Stomach (tissue), 4 donors: ENCODE data around the gene HAVCR1.

Experiments
- CTCF ChIP-seq, 7 experiments: fragments of 450-650 bp in 4 of 7; fragments of 200-600 bp in 3 of 7; sonication (generic) in 3 of 7; IDR thresholded peaks; one replicate each; pipeline ENCODE4 v1.5.1; 2016 to 2019; ENCODE audit warnings: antibody characterized with exemption in 7 of 7, control low read depth in 2 of 7, mild to moderate bottlenecking in 1 of 7
- POLR2A ChIP-seq, 4 donors: fragments of 450-650 bp; IDR thresholded peaks; one replicate each; pipeline ENCODE4 v1.6.1; 2016; ENCODE audit warnings: antibody characterized with exemption in 4 of 4, control low read depth in 2 of 4, mild to moderate bottlenecking in 1 of 4, moderate library complexity in 1 of 4

- TF ChIP-seq CTCF (IDR thresholded peaks at IDR 0.05) (no peak), POLR2A (IDR thresholded peaks at IDR 0.05) (no peak)
Measured at GRCh38 chr5:157057459-157058370, 1.2 kb downstream of the HAVCR1 start.
